Measurements from ENCODE around the gene C1QTNF9.
"Not testable (repeated sequence)": the region's sequence is repeated elsewhere in the genome, so short reads cannot be mapped to it uniquely, and the experiment has no call there.

The C1QTNF9 gene

GRCh38 chr13:24321416-24321815, 12.0 kb downstream of the C1QTNF9 start:
- DNase-seq (ENCODE audit: low spot score) = not testable (repeated sequence)

- DNase-seq (ENCODE audit: low spot score) = not testable (repeated sequence)
These were observed 13.1 kb downstream of the C1QTNF9 start for GRCh38 chr13:24322470-24322869.

DNA sequence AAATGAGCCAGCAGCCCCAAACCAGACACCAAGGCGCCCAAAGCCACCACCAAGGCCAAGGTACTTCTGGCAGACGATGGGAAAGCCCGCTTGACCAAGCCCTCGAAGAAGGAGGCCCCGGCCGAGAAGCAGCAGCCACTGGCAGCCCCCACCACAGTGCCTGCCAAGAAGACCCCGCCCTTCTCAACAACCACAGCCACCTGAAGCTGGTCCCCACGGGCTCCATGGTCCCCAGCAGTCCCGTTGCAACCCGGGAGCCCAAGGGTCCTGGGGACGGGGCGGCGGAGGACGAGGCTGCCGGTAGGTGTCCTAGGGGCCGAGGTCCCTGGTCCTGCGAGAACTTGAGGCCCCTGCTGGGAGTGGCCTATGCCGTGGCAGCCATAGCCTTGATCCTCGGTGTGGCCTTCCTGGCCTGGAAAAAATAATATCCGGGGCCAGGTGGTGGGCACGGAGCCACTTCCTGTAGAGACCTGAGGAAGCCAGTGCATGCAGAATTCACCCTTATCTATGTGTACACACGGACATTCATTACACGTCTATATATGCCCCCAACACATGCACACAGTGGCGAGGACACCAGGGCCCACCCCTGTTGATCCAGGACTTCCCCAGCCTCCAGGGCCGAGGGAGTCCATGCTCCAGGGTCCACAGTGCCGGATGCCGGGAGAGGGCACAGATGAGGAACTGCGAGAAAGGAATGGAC, 13.8 kb downstream of the C1QTNF9 start:
- DNase-seq (ENCODE audit: low spot score) = no peak

DNA sequence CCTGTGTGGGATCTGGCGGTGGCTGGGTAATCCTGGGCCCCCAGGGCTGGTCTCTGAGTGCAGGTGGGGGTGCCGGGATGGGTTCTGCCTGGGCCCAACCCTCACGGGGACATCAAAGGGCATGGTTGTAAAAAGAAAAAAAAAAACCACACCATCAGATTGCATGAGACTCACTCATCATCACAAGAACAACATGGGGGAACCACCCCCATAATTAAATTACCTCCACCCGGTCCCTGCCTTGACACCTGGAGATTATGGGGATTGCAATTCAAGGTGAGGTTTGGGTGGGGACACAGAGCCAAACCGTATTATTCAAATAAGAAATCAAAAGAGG, 14.3 kb downstream of the C1QTNF9 start:
- no peak for DNase-seq (ENCODE audit: low spot score)

GRCh38 chr13:24327598-24327997, 18.2 kb downstream of the C1QTNF9 start:
- not testable (repeated sequence) for DNase-seq (ENCODE audit: low spot score)

DNA sequence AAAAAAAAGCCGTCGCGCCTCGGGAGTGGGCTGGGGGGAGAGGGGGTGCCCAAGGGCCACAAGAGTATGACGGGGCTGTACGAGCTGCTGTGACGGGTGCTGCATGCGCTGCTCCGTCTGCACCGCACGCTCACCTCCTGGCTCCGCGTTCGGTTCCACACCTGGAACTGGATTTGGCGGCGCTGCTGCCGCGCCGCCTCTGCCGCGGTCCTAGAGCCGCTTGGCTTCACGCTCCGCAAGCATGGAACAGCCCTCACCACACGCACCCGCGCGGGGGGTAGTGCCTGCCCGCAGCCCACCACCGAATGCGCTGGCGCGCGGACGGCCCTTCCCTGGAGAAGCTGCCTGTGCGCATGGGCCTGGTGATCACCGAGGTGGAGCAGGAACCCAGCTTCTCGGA, 18.8 kb downstream of the C1QTNF9 start:
- no peak for DNase-seq (ENCODE audit: low spot score)

GRCh38 chr13:24338721-24339120, 29.3 kb downstream of the C1QTNF9 start:
- no peak for DNase-seq (ENCODE audit: low spot score)

DNA sequence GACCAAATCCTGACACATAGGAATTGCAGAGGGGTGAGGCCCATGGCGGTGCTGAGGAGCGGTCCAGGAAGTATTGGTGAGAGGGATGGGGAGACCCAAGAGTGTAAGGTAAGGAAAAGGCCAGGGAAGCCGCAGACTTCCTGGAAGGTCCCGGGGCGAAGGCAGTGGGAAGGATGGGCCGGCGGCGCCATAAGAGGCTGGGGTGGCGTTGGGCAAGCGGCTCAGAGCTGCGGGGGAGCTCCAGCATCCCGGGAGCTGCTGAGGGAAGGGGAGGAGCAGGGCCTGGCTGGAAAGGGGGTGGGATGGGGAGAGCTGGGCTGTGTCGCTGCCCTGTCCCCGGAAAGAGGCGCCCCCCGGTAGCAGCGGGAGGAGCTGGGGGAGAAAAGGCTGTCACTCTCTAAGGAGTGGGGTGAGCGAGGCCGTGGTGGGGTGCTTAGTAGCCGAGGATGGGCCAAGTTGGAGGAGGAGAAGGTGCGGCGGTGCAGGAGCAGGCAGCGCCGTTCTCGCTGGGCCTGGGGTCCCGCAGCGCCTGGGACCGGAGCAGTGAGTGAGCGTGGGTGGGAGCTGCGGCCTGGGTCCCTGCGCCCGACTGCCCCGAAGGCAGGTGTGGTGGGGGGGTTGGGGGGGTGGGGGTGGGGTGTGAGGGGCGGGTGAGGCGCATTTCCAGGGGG, 30.7 kb downstream of the C1QTNF9 start:
- DNase-seq (ENCODE audit: low spot score) = no peak

DNA sequence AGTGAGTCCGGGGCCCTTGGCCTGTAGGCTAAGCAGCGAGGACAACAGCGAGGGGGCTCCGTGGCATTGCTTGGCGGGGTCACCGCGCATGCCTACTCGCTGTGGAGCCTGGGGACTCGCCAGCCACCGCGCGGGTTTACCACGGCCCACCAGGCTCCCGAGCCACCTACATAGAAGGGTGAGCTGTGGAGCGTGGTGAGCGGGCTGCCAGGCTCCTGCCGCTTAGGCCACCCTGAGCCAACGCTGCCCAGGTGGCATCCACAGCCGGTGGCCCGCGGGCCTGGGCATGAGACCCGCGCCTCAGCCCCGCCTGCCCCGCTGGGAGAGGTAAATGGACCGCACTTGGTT, 31.2 kb downstream of the C1QTNF9 start:
- no peak for DNase-seq (ENCODE audit: low spot score)

- no peak for DNase-seq (ENCODE audit: low spot score)
These were observed 32.1 kb downstream of the C1QTNF9 start for GRCh38 chr13:24341439-24341838.

DNA sequence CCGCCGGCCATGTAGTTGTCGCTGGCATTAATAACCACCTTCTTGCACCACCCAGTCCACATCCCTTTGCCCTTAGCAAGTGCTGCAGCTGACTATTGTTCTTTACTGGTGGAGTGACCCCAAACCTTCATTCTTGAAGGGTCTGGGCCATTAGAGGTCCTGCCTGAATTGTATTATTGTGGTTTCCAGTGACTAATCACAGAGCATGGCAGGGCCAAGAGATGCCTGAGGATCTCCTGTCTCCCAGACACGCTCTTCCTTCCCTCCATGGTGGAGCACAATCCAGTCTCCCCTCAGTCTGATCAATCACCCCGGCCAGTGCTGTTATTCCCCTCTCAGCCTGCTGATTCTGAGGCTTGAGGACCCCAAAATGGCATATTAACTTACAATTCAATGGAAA, 39.0 kb downstream of the C1QTNF9 start:
- no peak for DNase-seq (ENCODE audit: low spot score)

- no peak for DNase-seq (ENCODE audit: low spot score)
These were observed 39.6 kb downstream of the C1QTNF9 start for GRCh38 chr13:24348797-24349515.

GRCh38 chr13:24349778-24350664, 40.6 kb downstream of the C1QTNF9 start:
- not testable (repeated sequence) for DNase-seq (ENCODE audit: low spot score)

DNA sequence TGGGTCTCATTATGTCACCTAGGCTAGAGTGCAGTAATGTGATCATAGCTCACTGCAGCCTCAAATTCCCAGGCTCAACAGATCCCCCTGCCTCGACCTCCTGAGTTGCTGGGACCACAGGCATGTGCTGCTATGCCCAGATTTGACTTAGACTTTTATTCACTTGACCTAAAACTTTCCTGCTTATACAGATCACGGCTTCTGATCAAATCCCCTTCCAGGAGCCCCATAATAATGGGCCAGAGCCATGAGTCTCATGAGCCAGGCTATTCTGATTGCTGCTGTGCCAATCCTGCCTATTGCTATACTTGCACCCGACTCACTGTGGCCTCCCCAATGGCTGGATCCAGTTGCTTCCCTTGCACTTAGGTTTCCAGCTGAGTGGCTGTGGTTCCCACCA, 42.0 kb downstream of the C1QTNF9 start:
- DNase-seq (ENCODE audit: low spot score) = no peak

GRCh38 chr13:24353736-24354135, 44.4 kb downstream of the C1QTNF9 start:
- DNase-seq (ENCODE audit: low spot score) = no peak

DNA sequence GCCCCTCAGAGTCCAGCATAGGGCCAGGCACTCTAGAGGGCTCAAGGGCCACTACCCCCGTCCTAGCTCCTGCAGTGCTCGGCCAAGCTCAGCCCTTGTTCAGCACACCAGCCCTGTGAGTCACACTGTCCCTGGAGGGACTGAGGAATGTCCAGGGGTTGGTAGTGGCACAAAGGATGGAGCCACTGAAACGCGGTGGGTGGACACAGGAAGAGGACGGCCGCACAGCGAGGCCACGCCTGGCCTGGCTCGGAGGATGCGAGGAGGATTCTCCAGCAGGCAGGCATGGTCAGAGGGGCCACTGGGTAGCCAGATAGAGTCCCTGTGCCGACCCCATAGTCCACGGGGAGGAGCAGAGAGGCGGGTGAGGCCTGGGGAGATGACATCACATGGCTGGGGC, 45.7 kb downstream of the C1QTNF9 start:
- no peak for DNase-seq (ENCODE audit: low spot score)

GRCh38 chr13:24356270-24356669, 46.9 kb downstream of the C1QTNF9 start:
- DNase-seq (ENCODE audit: low spot score) = no peak

- no peak for DNase-seq (ENCODE audit: low spot score)
These were observed 47.5 kb downstream of the C1QTNF9 start for GRCh38 chr13:24356837-24357236.

GRCh38 chr13:24357756-24358155, 48.4 kb downstream of the C1QTNF9 start:
- no peak for DNase-seq (ENCODE audit: low spot score)

DNA sequence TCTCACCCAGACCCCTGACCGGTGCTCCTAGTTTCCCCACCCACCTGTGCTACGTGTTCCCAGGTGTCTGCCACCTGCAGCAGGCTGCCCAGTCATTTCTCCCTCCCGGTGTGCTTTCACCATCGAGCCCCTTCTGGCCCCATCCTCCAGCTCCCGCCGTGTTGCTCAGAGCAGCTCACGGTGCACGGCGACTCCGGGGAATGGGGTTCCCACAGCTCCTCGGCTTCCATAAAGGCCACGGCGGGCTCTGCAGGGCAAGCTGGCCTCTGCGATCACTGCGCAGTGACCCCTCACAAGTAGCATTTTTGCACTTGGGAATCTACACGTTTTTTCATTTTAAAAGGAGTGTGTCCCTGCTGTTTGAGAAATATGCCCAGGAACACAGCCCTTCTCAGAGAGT, 49.5 kb downstream of the C1QTNF9 start:
- DNase-seq (ENCODE audit: low spot score) = not testable (repeated sequence)

- not testable (repeated sequence) for DNase-seq (ENCODE audit: low spot score)
These were observed 49.9 kb downstream of the C1QTNF9 start for GRCh38 chr13:24359252-24359651.

DNA sequence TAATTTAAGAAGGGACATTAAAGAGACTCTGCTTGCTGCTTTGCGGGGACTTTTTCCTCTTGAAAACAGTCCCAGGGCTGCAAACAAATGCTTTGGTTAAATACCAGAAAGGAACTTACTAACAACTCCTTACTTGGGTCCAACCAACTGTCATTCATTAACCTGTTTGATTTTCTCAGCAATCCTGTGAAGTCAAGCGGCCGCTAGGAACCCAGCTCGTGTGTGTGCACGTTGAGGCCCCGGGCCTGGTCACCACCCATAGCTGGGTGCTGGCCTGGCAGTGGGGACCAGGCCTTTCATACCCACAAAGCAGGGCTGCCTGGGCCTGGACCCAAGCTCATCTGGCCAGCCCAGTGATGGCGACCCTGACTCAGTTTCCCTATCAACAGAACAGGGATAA, 50.7 kb downstream of the C1QTNF9 start:
- no peak for DNase-seq (ENCODE audit: low spot score)
